Loucy (cell line): ENCODE data around the gene C6orf163.

Source experiments
- H2AFZ ChIP-seq: fragments of 200-600 bp; sonication (generic); 2 replicates; pipeline ENCODE4 v1.6.0; 2016; ENCODE audit warnings: antibody characterized with exemption, mild to moderate bottlenecking, low read length, moderate library complexity
- H3F3A ChIP-seq: fragments of 200-600 bp; 2 replicates; pipeline ENCODE4 v1.6.0; 2016; ENCODE audit warnings: antibody characterized with exemption, low read depth, mild to moderate bottlenecking
- H3K27me3 ChIP-seq: fragments of 200-600 bp; sonication (generic); 2 replicates; pipeline ENCODE4 v1.6.1; 2014; ENCODE audit warnings: low read length, mild to moderate bottlenecking; ENCODE audit not compliant: insufficient read depth, poor library complexity, severe bottlenecking
- H3K36me3 ChIP-seq: fragments of 200-600 bp; sonication (generic); 2 replicates; pipeline ENCODE4 v1.6.1; 2016; ENCODE audit warnings: low read length; ENCODE audit not compliant: insufficient read depth
- H3K4me1 ChIP-seq: fragments of 200-600 bp; sonication (generic); 2 replicates; pipeline ENCODE4 v1.5.1; 2014; ENCODE audit warnings: low read length, mild to moderate bottlenecking; ENCODE audit not compliant: insufficient read depth, poor library complexity, severe bottlenecking
- H3K4me2 ChIP-seq: fragments of 200-600 bp; sonication (generic); 2 replicates; pipeline ENCODE4 v1.6.0; 2014; ENCODE audit warnings: antibody characterized with exemption, low read length, low read depth, mild to moderate bottlenecking; ENCODE audit not compliant: poor library complexity, severe bottlenecking
- H3K4me3 ChIP-seq: fragments of 200-600 bp; sonication (generic); 2 replicates; pipeline ENCODE4 v1.5.1; 2014; ENCODE audit warnings: low read length, mild to moderate bottlenecking, mixed read lengths; ENCODE audit not compliant: poor library complexity, severe bottlenecking
- H3K79me2 ChIP-seq: fragments of 200-600 bp; sonication (generic); 2 replicates; pipeline ENCODE4 v1.6.1; 2014; ENCODE audit warnings: low read length; ENCODE audit not compliant: insufficient read depth
- H3K9ac ChIP-seq: fragments of 200-600 bp; sonication (generic); 2 replicates; pipeline ENCODE4 v1.6.0; 2014; ENCODE audit warnings: mild to moderate bottlenecking, low read depth, low read length, moderate library complexity; ENCODE audit not compliant: poor library complexity, severe bottlenecking
- H3K9me2 ChIP-seq: fragments of 200-600 bp; sonication (generic); replicated peaks from 2 replicates; pipeline ENCODE4 v1.6.1; 2016; ENCODE audit warnings: low read depth, low read length, mixed read lengths
- H3K9me3 ChIP-seq: fragments of 200-600 bp; sonication (generic); 2 replicates; pipeline ENCODE4 v1.6.1; 2014; ENCODE audit warnings: mild to moderate bottlenecking, antibody characterized with exemption, low read length, low read depth; ENCODE audit not compliant: insufficient read depth
- H4K20me1 ChIP-seq: fragments of 200-600 bp; sonication (generic); 2 replicates; pipeline ENCODE4 v1.6.0; 2014; ENCODE audit warnings: antibody characterized with exemption, low read length, mild to moderate bottlenecking; ENCODE audit not compliant: insufficient read depth, poor library complexity, severe bottlenecking
- EZH2phosphoT487 ChIP-seq: fragments of 200-600 bp; IDR thresholded peaks from 2 replicates; pipeline ENCODE4 v1.6.1; 2018; ENCODE audit warnings: antibody characterized with exemption, mild to moderate bottlenecking, moderate library complexity, borderline replicate concordance
- TF ChIP-seq, protein P1 (sequence below): fragments of 200-600 bp; sonication (generic); conservative IDR thresholded peaks from 2 replicates; pipeline ENCODE4 v1.5.1; 2014; ENCODE audit warnings: mild to moderate bottlenecking, antibody characterized with exemption, low read length

C6orf163 gene

DNA sequence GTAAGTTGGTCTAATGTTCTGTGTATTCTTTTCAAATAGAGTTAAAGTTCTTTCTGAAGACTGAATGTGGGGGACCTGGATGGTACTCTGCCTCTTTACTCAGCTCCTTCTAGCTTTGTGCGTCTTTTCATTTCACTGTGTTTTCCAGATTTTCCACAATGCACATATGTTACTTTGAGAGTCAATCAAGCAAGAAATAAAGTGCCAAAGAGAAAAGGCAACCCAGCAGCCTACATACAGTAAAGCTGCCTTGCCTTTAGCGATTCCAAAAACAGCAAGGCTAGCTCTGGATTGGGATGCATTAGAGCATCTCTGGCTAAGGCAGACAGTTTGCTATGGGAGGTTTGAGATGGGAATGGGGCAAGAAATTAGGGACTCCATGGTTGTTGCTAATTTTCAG is 5.3 kb downstream of the C6orf163 start:
- Histone ChIP-seq H3F3A (no peaks in the 10 kb centered on the region), H3K9me3 (no peaks in the 10 kb centered on the region), H3K79me2 (no peaks in the 10 kb centered on the region), H3K36me3 (no peaks in the 10 kb centered on the region), H3K4me3 (no peak overlapping the region), H3K9ac (no peak overlapping the region), H2AFZ (no peak overlapping the region), H4K20me1 (no peaks in the 10 kb centered on the region), H3K4me1 (no peaks in the 10 kb centered on the region), H3K9me2 (no peaks in the 10 kb centered on the region), H3K4me2 (no peak overlapping the region), H3K27me3 (no peaks in the 10 kb centered on the region)
- TF ChIP-seq, protein P1, sequence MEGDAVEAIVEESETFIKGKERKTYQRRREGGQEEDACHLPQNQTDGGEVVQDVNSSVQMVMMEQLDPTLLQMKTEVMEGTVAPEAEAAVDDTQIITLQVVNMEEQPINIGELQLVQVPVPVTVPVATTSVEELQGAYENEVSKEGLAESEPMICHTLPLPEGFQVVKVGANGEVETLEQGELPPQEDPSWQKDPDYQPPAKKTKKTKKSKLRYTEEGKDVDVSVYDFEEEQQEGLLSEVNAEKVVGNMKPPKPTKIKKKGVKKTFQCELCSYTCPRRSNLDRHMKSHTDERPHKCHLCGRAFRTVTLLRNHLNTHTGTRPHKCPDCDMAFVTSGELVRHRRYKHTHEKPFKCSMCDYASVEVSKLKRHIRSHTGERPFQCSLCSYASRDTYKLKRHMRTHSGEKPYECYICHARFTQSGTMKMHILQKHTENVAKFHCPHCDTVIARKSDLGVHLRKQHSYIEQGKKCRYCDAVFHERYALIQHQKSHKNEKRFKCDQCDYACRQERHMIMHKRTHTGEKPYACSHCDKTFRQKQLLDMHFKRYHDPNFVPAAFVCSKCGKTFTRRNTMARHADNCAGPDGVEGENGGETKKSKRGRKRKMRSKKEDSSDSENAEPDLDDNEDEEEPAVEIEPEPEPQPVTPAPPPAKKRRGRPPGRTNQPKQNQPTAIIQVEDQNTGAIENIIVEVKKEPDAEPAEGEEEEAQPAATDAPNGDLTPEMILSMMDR = no peak
- TF ChIP-seq EZH2phosphoT487 = no peak

- Histone ChIP-seq H3K9ac (no peak overlapping the region), H3K27me3 (no peaks in the 10 kb centered on the region), H4K20me1 (no peaks in the 10 kb centered on the region), H3K4me3 (no peak overlapping the region), H3K4me2 (no peak overlapping the region), H2AFZ (no peak overlapping the region), H3K36me3 (no peaks in the 10 kb centered on the region), H3K79me2 (no peaks in the 10 kb centered on the region), H3K4me1 (no peaks in the 10 kb centered on the region), H3K9me2 (no peaks in the 10 kb centered on the region), H3K9me3 (no peaks in the 10 kb centered on the region), H3F3A (no peaks in the 10 kb centered on the region)
- TF ChIP-seq, protein P1 = no peak
- TF ChIP-seq EZH2phosphoT487 = no peak
Measured at GRCh38 chr6:87350516-87350915, 5.9 kb downstream of the C6orf163 start.

- no peaks in the 10 kb centered on the region for H3F3A ChIP-seq
- H3K36me3 ChIP-seq = no peaks in the 10 kb centered on the region
- no peaks in the 10 kb centered on the region for H3K4me1 ChIP-seq
- no peak overlapping the region for H3K9ac ChIP-seq
- H3K79me2 ChIP-seq = no peaks in the 10 kb centered on the region
- TF ChIP-seq, protein P1 = no peak
- no peak for TF ChIP-seq EZH2phosphoT487
- no peak overlapping the region for H2AFZ ChIP-seq
- no peaks in the 10 kb centered on the region for H3K27me3 ChIP-seq
- H3K9me2 ChIP-seq = no peaks in the 10 kb centered on the region
- no peaks in the 10 kb centered on the region for H4K20me1 ChIP-seq
- no peak overlapping the region for H3K4me2 ChIP-seq
- no peak overlapping the region for H3K4me3 ChIP-seq
- no peaks in the 10 kb centered on the region for H3K9me3 ChIP-seq
Measured at GRCh38 chr6:87351583-87351982, 7.0 kb downstream of the C6orf163 start.
